C4-2B (cell line): Measurements from ENCODE around the gene PLA2G4E.

ENCODE experiments used
- H3K27ac ChIP-seq: fragments of 450-650 bp; 2 replicates; pipeline ENCODE4 v1.5.1; 2017
- ZFX ChIP-seq: fragments of 450-650 bp; IDR thresholded peaks from 2 replicates; pipeline ENCODE4 v1.6.1; 2017
- TF ChIP-seq, protein P1 (sequence below): fragments of 450-650 bp; conservative IDR thresholded peaks from 2 replicates; pipeline ENCODE4 v1.5.1; 2017; ENCODE audit warnings: mild to moderate bottlenecking

The PLA2G4E gene

DNA sequence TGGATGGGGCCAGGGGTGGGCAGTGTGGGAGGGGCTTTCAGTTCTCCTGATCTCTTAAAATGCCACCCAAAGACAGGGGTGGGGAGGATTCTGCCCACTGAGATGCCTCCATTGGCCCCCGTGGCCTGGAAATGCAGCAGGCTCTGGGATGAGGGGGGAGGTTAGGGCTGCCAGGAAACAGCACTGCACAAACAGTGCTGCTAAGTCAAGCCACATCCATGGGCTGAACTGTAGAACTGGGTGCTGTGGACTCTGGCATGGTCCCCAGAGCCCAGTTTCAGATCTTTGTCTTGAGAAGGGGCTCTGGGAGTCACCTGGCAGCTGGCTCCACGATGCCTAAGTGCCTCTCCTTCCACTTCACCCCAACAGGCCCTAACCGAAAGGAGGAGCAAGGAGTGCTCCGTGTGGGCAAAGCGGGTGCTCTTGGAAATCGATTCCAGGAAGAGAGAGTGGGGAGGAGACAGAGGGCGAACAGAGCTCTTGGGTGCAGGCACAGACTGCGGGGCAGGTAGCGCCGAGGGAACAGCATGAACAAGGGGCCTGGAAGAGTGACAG is 7.8 kb downstream of the PLA2G4E start:
- no peak for TF ChIP-seq ZFX
- TF ChIP-seq, protein P1, sequence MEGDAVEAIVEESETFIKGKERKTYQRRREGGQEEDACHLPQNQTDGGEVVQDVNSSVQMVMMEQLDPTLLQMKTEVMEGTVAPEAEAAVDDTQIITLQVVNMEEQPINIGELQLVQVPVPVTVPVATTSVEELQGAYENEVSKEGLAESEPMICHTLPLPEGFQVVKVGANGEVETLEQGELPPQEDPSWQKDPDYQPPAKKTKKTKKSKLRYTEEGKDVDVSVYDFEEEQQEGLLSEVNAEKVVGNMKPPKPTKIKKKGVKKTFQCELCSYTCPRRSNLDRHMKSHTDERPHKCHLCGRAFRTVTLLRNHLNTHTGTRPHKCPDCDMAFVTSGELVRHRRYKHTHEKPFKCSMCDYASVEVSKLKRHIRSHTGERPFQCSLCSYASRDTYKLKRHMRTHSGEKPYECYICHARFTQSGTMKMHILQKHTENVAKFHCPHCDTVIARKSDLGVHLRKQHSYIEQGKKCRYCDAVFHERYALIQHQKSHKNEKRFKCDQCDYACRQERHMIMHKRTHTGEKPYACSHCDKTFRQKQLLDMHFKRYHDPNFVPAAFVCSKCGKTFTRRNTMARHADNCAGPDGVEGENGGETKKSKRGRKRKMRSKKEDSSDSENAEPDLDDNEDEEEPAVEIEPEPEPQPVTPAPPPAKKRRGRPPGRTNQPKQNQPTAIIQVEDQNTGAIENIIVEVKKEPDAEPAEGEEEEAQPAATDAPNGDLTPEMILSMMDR: no peak
- H3K27ac ChIP-seq: no peak overlapping the region

DNA sequence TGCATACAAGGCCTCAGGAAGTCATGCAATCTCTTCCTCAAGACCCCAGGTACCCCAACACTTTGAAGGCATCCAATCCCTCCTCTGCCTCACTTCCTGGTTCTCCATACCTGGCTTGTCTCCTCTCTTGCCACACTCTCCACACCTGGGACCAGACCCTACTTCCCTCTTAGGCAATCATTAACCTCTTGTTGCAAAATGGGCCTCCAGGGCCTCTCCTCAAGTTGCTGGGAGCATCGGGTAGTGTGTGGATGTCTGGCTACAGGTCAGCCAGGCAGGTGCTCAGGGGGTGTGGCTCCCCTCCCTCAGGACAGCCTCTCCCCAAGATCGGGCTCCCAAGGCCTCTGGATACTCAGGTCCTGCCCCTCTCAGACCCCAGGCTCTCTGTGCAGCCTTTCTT is 8.6 kb downstream of the PLA2G4E start:
- no peak overlapping the region for H3K27ac ChIP-seq
- no peak for TF ChIP-seq ZFX
- TF ChIP-seq, protein P1: no peak

DNA sequence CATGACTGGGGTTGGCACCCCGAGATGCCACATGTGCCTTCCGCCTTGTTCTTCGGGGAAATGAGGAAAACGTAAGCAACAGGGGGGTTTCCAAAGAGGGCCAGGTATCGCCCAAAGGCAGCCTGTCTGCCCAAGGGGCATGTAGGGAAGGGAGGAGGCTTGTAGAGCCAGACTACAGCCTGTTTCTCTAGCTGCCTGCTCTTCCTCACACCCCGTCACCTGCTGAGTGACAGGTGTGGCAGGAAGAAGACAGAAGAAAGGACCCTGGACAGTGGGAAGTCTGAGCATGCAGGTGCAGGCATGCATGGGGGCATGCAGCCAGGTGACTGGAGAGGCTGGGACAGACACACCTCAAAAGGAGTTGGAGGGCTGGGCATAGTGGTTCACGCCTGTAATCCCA is 9.8 kb downstream of the PLA2G4E start:
- no peak for TF ChIP-seq ZFX
- TF ChIP-seq, protein P1: no peak
- H3K27ac ChIP-seq: no peak overlapping the region

DNA sequence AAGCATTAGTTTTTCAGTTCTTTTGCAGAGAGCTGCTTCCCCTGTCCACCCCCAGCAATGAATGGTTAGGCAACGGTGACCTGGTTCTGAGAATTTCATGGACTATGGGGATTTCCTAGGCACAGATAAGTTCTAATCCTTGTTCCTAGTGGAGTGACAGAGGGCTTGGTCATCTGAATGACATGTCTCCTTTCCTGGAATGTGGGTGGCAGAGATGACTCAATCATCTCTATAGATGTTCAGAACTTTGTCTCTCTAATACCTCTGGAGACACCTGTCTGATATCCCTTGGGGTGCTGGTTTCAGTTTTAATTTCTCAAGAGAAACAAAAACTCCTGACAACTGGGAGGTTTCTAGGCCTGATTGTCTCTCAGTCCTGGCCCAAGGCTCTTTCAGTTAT is 10.4 kb downstream of the PLA2G4E start:
- no peak for TF ChIP-seq ZFX
- TF ChIP-seq, protein P1: no peak
- H3K27ac ChIP-seq: no peak overlapping the region

DNA sequence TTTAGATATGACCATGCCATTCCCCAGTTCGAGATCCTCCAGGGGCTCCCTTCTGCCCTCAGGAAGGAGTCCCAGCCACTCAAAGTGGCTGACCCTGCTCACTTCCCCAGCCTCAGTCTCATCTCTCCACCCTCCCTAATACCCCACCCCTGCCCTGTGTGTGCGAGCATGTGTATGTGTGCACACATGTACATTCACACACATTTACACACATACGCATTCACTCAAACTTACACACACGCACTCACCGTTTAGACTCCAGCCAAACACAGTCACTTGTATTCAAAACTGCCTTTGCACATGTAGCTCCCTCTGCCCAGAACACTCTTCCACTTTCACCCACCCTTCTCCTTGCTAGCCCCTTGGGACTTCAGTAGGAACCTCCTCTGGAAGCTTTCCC is 11.4 kb downstream of the PLA2G4E start:
- no peak overlapping the region for H3K27ac ChIP-seq
- TF ChIP-seq, protein P1: no peak
- TF ChIP-seq ZFX: no peak

DNA sequence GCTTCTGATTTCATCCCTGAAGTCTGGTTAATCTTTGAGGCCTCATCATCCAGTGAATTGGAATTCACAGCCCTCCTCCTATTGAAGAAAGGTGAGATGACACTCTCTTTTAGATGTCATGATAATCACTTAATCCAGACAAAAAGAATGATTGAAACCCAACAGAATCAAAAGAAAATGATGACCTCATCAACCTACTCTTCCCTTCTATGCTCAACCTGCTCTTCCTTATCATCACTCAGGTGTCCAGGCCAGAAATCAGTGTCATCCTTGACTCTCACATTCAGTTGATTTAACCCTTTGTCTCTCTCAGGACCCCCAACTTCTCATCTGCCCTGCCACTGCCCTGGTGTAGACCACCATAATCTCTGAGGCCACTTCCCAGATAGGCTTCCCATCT is 11.8 kb downstream of the PLA2G4E start:
- no peak overlapping the region for H3K27ac ChIP-seq
- no peak for TF ChIP-seq ZFX
- TF ChIP-seq, protein P1: no peak

DNA sequence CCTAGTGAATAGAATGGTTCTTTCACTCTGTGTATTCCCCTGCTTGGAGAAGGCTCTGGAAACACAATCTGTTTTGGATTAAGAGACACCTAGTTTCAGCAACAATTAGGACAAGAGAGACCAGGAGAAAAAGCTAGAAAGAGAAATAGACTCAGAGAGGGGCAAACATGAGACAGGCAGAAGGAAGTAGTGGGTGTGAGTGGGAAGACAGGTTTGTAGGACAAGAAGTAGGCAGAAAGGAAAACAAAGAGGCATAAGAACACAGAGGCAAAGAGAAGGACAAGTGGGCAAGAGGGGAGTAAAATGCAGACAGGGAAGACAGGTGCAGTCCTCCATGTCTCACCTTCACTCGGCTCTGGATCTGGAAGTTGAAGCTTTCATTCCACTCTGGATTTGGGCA is 13.5 kb downstream of the PLA2G4E start:
- TF ChIP-seq, protein P1: no peak
- no peak for TF ChIP-seq ZFX
- no peak overlapping the region for H3K27ac ChIP-seq
